ENCODE data around the gene BIRC7.
A peak's percentile ranks its signal among the peaks of the same experiment; 100 is the strongest.

BIRC7 gene

GRCh38 chr20:63235399-63235983 lies at the start of gene BIRC7:
BIRC7 (plus strand) TSS chr20:63235905; CDS start chr20:63236097, 192 bp downstream.
- DNase-seq = no peak

GRCh38 chr20:63186084-63186483 lies 49.6 kb upstream of the BIRC7 start:
- DNase-seq = no peak

- DNase-seq = no peak
Measured at GRCh38 chr20:63186528-63187316, 49.0 kb upstream of the BIRC7 start.

- no peak for DNase-seq
Measured at GRCh38 chr20:63187338-63188158, 48.2 kb upstream of the BIRC7 start.

- DNase-seq = no peak
Measured at GRCh38 chr20:63188159-63188442, 47.6 kb upstream of the BIRC7 start.

GRCh38 chr20:63188641-63189321 lies 46.9 kb upstream of the BIRC7 start:
- no peak for DNase-seq

- no peak for DNase-seq
Measured at GRCh38 chr20:63189322-63189642, 46.4 kb upstream of the BIRC7 start.

- no peak for DNase-seq
Measured at GRCh38 chr20:63189846-63190559, 45.7 kb upstream of the BIRC7 start.

- DNase-seq = no peak
Measured at GRCh38 chr20:63190828-63191227, 44.9 kb upstream of the BIRC7 start.

GRCh38 chr20:63191400-63191799 lies 44.3 kb upstream of the BIRC7 start:
- peak; percentile 88 for DNase-seq

- no peak for DNase-seq
Measured at GRCh38 chr20:63192721-63193120, 43.0 kb upstream of the BIRC7 start.

- no peak for DNase-seq
Measured at GRCh38 chr20:63194007-63194796, 41.5 kb upstream of the BIRC7 start.

GRCh38 chr20:63194797-63195173 lies 40.9 kb upstream of the BIRC7 start:
- no peak for DNase-seq

GRCh38 chr20:63196768-63197470 lies 38.8 kb upstream of the BIRC7 start:
- no peak for DNase-seq

- no peak for DNase-seq
Measured at GRCh38 chr20:63198606-63199005, 37.1 kb upstream of the BIRC7 start.

- DNase-seq = no peak
Measured at GRCh38 chr20:63202021-63202420, 33.7 kb upstream of the BIRC7 start.

- no peak for DNase-seq
Measured at GRCh38 chr20:63202811-63203526, 32.7 kb upstream of the BIRC7 start.

GRCh38 chr20:63204362-63204761 lies 31.3 kb upstream of the BIRC7 start:
- DNase-seq = no peak

GRCh38 chr20:63205896-63206295 lies 29.8 kb upstream of the BIRC7 start:
- DNase-seq = no peak

- DNase-seq = no peak
Measured at GRCh38 chr20:63206878-63207277, 28.8 kb upstream of the BIRC7 start.

All from DMS79 (cell line).